Measurements from ENCODE around the gene EIF4EBP2. TPM values are rescaled to one million over a fixed set of nuclear protein-coding genes. Genes with fewer than 3 reads are reported as not detected.
A peak's percentile ranks its signal among the peaks of the same experiment; 100 is the strongest.

Gene EIF4EBP2
- total and polyA plus RNA-seq, 2 experiments from 2014 or later = 43.1 to 77.1 TPM

- H4K20me1 ChIP-seq (ENCODE audit: insufficient read depth, poor library complexity, severe bottlenecking) = peaks cover 25% of the 10 kb centered on the region
- WGBS (ENCODE audit: low lambda C conversion rate, missing lambda C conversion rate) = 14% methylated on average over 10 of the region's 12 CpGs
Observed at GRCh38 chr10:70403483-70404035, 386 bp upstream of the EIF4EBP2 start.

GRCh38 chr10:70404787-70405036, 767 bp downstream of the EIF4EBP2 start:
- TF ChIP-seq EZH2phosphoT487 (IDR thresholded peaks at IDR 0.05; ENCODE audit: low read depth, severe bottlenecking, unreplicated experiment) (no peak), CTCF (IDR thresholded peaks at IDR 0.05; ENCODE audit: poor library complexity) (no peak), EZH2 (IDR thresholded peaks at IDR 0.05; ENCODE audit: borderline replicate concordance) (no peak)
- peak overlapping the region; percentile 98 for H3K27ac ChIP-seq
- no peak overlapping the region for H2AFZ ChIP-seq
- WGBS (ENCODE audit: low lambda C conversion rate, missing lambda C conversion rate) = 1% methylated on average over 11 of the region's 11 CpGs
- H3K4me2 ChIP-seq = peak overlapping the region; percentile 81
- H3K79me2 ChIP-seq = peaks cover 42% of the 10 kb centered on the region
- H3K27me3 ChIP-seq = no peaks in the 10 kb centered on the region
- H4K20me1 ChIP-seq (ENCODE audit: insufficient read depth, poor library complexity, severe bottlenecking) = peaks cover 35% of the 10 kb centered on the region
- no peak for DNase-seq (ENCODE audit: low spot score)
- H3K9me3 ChIP-seq (ENCODE audit: low read depth) = no peaks in the 10 kb centered on the region
- no peaks in the 10 kb centered on the region for H3K36me3 ChIP-seq (replicated peaks; ENCODE audit: insufficient read depth, low read depth)
- peaks cover 13% of the 10 kb centered on the region for H3K4me1 ChIP-seq (ENCODE audit: insufficient read depth)
- H3K4me3 ChIP-seq = peak overlapping the region; percentile 47
- no peaks in the 10 kb centered on the region for H3K9me2 ChIP-seq (replicated peaks; ENCODE audit: insufficient read depth)

More at GRCh38 chr10:70403483-70404035, 386 bp upstream of the EIF4EBP2 start:
- DNase-seq (ENCODE audit: low spot score) = no peak
- H3K4me3 ChIP-seq = peak overlapping the region; percentile 22
- peaks cover 31% of the 10 kb centered on the region for H3K79me2 ChIP-seq
- peaks cover 13% of the 10 kb centered on the region for H3K4me1 ChIP-seq (ENCODE audit: insufficient read depth)
- no peaks in the 10 kb centered on the region for H3K27me3 ChIP-seq
- H3K4me2 ChIP-seq = peak overlapping the region; percentile 75
- TF ChIP-seq EZH2 (IDR thresholded peaks at IDR 0.05; ENCODE audit: borderline replicate concordance) (no peak), CTCF (IDR thresholded peaks at IDR 0.05; ENCODE audit: poor library complexity) (no peak), EZH2phosphoT487 (IDR thresholded peaks at IDR 0.05; ENCODE audit: low read depth, severe bottlenecking, unreplicated experiment) (no peak)
- peak overlapping the region; percentile 42 for H2AFZ ChIP-seq
- no peaks in the 10 kb centered on the region for H3K36me3 ChIP-seq (replicated peaks; ENCODE audit: insufficient read depth, low read depth)
- H3K9me3 ChIP-seq (ENCODE audit: low read depth) = no peaks in the 10 kb centered on the region
- H3K27ac ChIP-seq = peak overlapping the region; percentile 27
- no peaks in the 10 kb centered on the region for H3K9me2 ChIP-seq (replicated peaks; ENCODE audit: insufficient read depth)

GRCh38 chr10:70405037-70405824, 1.3 kb downstream of the EIF4EBP2 start:
- Histone ChIP-seq H3K27ac (peak overlapping the region; percentile 98), H3K9me3 (ENCODE audit: low read depth) (no peaks in the 10 kb centered on the region), H4K20me1 (ENCODE audit: insufficient read depth, poor library complexity, severe bottlenecking) (peaks cover 40% of the 10 kb centered on the region), H3K79me2 (peaks cover 47% of the 10 kb centered on the region), H3K9me2 (replicated peaks; ENCODE audit: insufficient read depth) (no peaks in the 10 kb centered on the region), H3K27me3 (no peaks in the 10 kb centered on the region), H3K4me3 (peak overlapping the region; percentile 47), H3K36me3 (replicated peaks; ENCODE audit: insufficient read depth, low read depth) (no peaks in the 10 kb centered on the region), H2AFZ (no peak overlapping the region), H3K4me1 (ENCODE audit: insufficient read depth) (peaks cover 13% of the 10 kb centered on the region), H3K4me2 (peak overlapping the region; percentile 81)
- WGBS (ENCODE audit: low lambda C conversion rate, missing lambda C conversion rate) = 4% methylated on average over 18 of the region's 18 CpGs
- TF ChIP-seq EZH2phosphoT487 (IDR thresholded peaks at IDR 0.05; ENCODE audit: low read depth, severe bottlenecking, unreplicated experiment) (no peak), CTCF (IDR thresholded peaks at IDR 0.05; ENCODE audit: poor library complexity) (no peak), EZH2 (IDR thresholded peaks at IDR 0.05; ENCODE audit: borderline replicate concordance) (no peak)
- peak; percentile 85 for DNase-seq (ENCODE audit: low spot score)
